Peyer's patch (tissue), 4 donors: ENCODE measurements around the gene GALR2. TPM values are rescaled to one million over a fixed set of nuclear protein-coding genes. Genes with fewer than 3 reads are reported as not detected.

Source experiments
- DNase-seq, 3 donors: peaks; one replicate each; pipeline ENCODE4 v3.0.0-alpha.2; 2017 to 2019
- H3K27ac ChIP-seq, 4 donors: fragments of 200-600 bp; sonication (generic); one replicate each; pipeline ENCODE4 v1.5.1; 2016 to 2019
- H3K27me3 ChIP-seq, 2 donors: fragments of 200-600 bp; sonication (generic); one replicate each; pipeline ENCODE4 v1.5.1; 2019
- H3K36me3 ChIP-seq, 3 donors: fragments of 200-600 bp; sonication (generic); one replicate each; pipeline ENCODE4 v1.5.1; 2016 to 2019
- H3K4me1 ChIP-seq, 4 donors: fragments of 200-600 bp; sonication (generic); one replicate each; pipeline ENCODE4 v1.5.1; 2016 to 2019
- H3K4me3 ChIP-seq, 4 donors: fragments of 200-600 bp; sonication (generic); 1 replicate in 3 of 4; 2 replicates in 1 of 4; pipeline ENCODE4 v1.5.1; 2016 to 2019; ENCODE audit warnings: mild to moderate bottlenecking in 1 of 4
- H3K9me3 ChIP-seq, 4 donors: fragments of 200-600 bp; sonication (generic); one replicate each; pipeline ENCODE4 v1.5.1; 2016 to 2019; ENCODE audit warnings: mild to moderate bottlenecking in 1 of 4
- CTCF ChIP-seq, 6 experiments: fragments of 450-650 bp in 4 of 6; fragments of 200-600 bp in 2 of 6; sonication (generic) in 1 of 6; IDR thresholded peaks; one replicate each; pipeline ENCODE4 v1.5.1; 2017 to 2019; ENCODE audit warnings: antibody characterized with exemption in 6 of 6, mild to moderate bottlenecking in 3 of 6, moderate library complexity in 1 of 6
- POLR2A ChIP-seq, 2 donors: fragments of 450-650 bp; IDR thresholded peaks; one replicate each; pipeline ENCODE4 v1.5.1; 2017; ENCODE audit warnings: antibody characterized with exemption in 2 of 2, mild to moderate bottlenecking in 2 of 2, moderate library complexity in 2 of 2
- total RNA-seq, 4 donors: library from RNA; depleted of rRNA; stranded (reverse); fragments of >200 nt; gene quantifications; one replicate each; pipeline ENCODE4 v1.1.0, GENCODE V29; 2016

GALR2 gene
- total RNA-seq, 4 donors from 2014 or later = 0.95 TPM; not detected in 3

GRCh38 chr17:76121932-76122430 lies 47.4 kb downstream of the GALR2 start:
- H3K4me3 ChIP-seq = peak overlapping the region; percentile 28 to 49 (median 40)
- H3K27me3 ChIP-seq = no peaks in the 10 kb centered on the region
- peak overlapping the region in 1 of 4 donors; percentile 74 for H3K27ac ChIP-seq
- H3K4me1 ChIP-seq = peaks cover 0 to 10% (median 3%) of the 10 kb centered on the region in 4 donors
- DNase-seq = peak in 2 of 3 donors; percentile 29 to 48
- TF ChIP-seq CTCF (IDR thresholded peaks at IDR 0.05) = no peak
- TF ChIP-seq POLR2A (IDR thresholded peaks at IDR 0.05) = no peak
- H3K9me3 ChIP-seq = no peaks in the 10 kb centered on the region
- H3K36me3 ChIP-seq = no peaks in the 10 kb centered on the region

GRCh38 chr17:76122431-76123190 lies 48.0 kb downstream of the GALR2 start:
- H3K4me3 ChIP-seq = no peak overlapping the region
- DNase-seq = no peak
- TF ChIP-seq POLR2A (IDR thresholded peaks at IDR 0.05) (no peak), CTCF (IDR thresholded peaks at IDR 0.05) (no peak)
- H3K36me3 ChIP-seq = no peaks in the 10 kb centered on the region
- peaks cover 0 to 10% (median 3%) of the 10 kb centered on the region in 4 donors for H3K4me1 ChIP-seq
- no peaks in the 10 kb centered on the region for H3K27me3 ChIP-seq
- peak overlapping the region in 1 of 4 donors; percentile 74 for H3K27ac ChIP-seq
- H3K9me3 ChIP-seq = no peaks in the 10 kb centered on the region

GRCh38 chr17:76123191-76123499 lies 48.6 kb downstream of the GALR2 start:
- Histone ChIP-seq H3K4me1 (peaks cover 0 to 10% (median 3%) of the 10 kb centered on the region in 4 donors), H3K27me3 (no peaks in the 10 kb centered on the region), H3K27ac (no peak overlapping the region), H3K9me3 (no peaks in the 10 kb centered on the region), H3K4me3 (no peak overlapping the region), H3K36me3 (no peaks in the 10 kb centered on the region)
- TF ChIP-seq CTCF (IDR thresholded peaks at IDR 0.05) (no peak), POLR2A (IDR thresholded peaks at IDR 0.05) (no peak)
- DNase-seq = no peak

DNA sequence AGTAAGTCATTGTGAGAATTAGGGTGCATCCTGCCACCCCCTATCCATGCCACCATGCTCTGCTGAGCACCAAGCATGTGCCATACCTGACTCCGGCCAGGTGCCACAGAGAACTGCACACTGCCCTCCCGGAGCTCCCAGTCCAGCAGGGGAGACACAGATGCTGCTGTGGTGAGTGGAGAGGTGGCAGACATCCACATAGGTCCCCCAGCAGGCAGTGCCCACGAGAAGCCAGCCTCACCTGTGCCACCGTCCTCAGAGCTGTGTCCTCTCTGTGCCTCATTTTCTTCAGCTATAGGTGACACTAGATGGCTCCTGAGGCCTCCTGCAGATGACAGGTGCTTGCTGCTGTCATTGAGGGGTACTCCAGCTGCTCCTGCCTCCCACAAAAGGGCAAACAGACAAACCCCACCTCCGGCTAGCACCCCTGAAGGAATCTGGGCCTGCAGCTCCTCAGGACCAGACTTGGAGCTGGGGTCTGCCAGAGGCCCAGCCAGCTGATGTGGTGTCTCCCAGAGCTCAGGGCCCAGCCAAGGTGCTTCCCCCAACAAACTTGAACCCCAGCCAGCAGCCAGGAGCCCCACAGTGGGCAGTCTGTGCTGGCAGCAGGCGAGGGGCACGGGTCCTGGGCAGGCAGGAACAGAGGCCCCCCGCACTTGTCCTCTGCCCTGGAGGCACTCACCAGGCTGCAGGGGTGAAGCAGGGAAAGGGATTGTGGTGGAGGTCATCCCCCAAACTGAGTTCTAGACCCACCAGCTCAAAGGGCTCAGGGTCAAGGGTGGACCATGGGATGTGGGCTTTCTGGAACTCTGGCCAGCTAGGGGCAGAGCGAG lies 49.4 kb downstream of the GALR2 start:
- no peak overlapping the region for H3K4me3 ChIP-seq
- no peaks in the 10 kb centered on the region for H3K36me3 ChIP-seq
- no peak for TF ChIP-seq CTCF (IDR thresholded peaks at IDR 0.05)
- no peak for TF ChIP-seq POLR2A (IDR thresholded peaks at IDR 0.05)
- H3K27me3 ChIP-seq = no peaks in the 10 kb centered on the region
- H3K27ac ChIP-seq = no peak overlapping the region
- DNase-seq = no peak
- H3K4me1 ChIP-seq = peaks cover 0 to 10% (median 3%) of the 10 kb centered on the region in 4 donors
- no peaks in the 10 kb centered on the region for H3K9me3 ChIP-seq

DNA sequence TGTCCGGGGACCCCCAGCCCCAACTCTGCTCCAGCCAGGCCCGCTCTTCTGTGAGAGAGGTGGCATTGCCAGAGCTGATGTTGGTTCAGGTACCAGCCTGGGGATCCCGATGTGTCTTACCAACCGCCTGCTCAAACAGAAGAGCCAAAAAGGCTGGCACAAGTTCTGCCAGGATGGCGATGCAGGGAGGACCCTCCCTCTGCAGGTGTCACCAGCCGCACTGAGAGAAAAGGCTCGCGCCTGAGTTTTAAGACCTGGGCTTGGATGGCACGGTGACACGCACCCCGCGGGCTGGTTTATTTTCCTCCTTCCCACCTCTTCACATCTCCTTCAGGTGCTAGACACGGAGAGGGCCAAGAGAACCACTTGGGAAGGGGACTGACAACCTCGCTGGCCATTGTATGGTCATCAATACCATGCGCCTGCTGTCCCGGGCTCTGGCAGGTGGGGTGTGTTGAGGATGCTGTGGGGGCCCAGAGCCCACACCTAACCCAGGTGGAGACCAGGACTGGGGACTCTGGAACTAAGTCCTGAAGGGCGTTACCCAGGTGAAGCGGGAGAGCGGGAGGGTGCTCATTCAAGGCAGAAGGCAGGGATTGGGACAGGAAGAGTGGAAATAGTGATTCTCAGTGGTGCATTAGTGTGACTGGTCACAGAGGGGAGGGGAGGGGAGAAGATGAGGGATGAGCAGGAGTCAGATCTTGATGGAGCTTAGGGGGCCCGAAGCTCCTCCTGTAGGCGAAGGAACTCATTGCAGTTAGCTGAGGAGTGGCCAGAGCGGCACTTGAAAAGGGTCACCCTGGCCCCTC lies 50.2 kb downstream of the GALR2 start:
- Histone ChIP-seq H3K9me3 (no peaks in the 10 kb centered on the region), H3K4me3 (no peak overlapping the region), H3K27ac (no peak overlapping the region), H3K27me3 (no peaks in the 10 kb centered on the region), H3K36me3 (no peaks in the 10 kb centered on the region), H3K4me1 (peaks cover 0 to 10% (median 3%) of the 10 kb centered on the region in 4 donors)
- no peak for DNase-seq
- TF ChIP-seq POLR2A (IDR thresholded peaks at IDR 0.05) (no peak), CTCF (IDR thresholded peaks at IDR 0.05) (no peak)
